IPS DF 4.7 (cell line): ENCODE data around the gene COG1.

Experiments used
- DNase-seq: peaks from one replicate; pipeline ENCODE4 v3.0.0-alpha.2; 2013; ENCODE audit warnings: low spot score; ENCODE audit errors: extremely low read depth

Gene COG1

DNA sequence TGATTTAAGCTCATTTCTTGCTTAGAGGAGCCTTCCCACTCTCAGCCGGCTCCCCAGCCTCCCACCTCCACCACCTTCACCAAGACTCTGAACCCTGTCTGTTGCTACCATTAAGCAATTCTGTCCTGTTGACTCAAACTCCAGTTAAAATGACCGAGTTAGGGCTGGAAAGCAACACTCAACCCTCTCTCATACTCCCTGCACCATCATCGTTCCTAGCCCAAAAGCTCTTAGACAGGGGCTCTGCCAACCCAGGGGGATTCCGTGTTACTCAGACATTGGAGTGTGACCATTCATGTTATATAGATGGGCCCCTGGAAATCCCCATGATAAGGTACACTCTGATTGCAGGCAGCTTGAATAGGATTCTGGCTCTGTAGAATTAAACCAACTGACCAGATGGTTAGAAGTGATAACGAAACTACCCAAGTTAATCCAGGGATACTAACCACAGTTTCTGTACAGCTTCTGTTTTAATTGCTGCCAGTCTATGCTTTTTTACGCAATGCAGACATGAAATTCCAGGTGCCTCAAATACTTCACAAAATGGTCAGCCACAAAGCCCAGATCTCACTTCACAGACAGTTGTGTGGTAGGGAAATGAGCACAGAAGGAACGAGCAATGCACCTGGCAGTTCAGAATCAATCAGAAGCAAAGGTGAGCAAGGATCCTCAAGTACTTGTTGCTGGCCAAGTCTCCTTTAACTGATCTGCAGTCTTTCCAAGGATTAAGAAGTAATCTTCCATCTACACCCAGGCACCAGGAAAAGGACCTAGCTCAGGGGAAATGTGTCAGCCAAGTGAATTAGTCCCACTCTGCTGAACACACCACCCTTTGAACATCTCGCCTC lies 25.9 kb upstream of the COG1 start:
- no peak for DNase-seq

DNA sequence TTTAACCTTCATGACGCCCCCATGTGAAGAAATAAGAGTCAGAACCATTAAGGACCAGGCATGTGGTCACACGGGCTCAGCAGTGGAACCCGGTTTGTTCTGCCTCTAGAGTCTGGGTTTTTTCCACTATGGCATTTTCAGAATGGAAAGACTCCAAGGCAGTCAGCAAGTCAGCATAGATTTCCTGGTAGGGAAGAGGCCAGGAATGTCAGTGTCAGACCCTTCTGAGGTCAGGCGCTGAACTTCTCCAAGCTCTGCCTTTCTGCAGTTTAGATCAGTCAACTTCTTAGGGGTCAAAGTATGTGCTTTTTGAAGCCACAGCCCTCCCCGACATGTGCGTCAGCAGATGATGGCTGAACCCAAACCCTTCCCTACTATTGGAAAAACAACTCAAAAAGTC lies 24.2 kb upstream of the COG1 start:
- DNase-seq, result no peak

DNA sequence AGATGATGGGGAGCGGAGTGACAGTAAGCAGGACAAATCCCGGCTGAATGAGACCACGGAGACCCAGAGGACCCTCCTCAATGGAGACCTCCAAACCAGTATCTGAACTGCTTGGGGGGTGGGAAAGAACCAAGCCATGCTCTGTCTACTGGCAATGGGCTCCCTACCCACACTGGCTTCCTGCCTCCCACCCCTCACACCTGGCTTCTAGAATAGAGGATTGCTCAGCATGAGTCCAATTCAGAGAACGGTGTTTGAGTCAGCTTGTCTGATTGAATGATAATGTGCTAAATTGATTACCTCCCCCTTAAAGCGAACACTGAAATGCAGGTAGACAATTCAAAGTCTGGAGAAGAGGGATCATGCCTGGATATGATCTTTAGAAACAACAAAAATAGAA lies 22.5 kb upstream of the COG1 start:
- no peak for DNase-seq

DNA sequence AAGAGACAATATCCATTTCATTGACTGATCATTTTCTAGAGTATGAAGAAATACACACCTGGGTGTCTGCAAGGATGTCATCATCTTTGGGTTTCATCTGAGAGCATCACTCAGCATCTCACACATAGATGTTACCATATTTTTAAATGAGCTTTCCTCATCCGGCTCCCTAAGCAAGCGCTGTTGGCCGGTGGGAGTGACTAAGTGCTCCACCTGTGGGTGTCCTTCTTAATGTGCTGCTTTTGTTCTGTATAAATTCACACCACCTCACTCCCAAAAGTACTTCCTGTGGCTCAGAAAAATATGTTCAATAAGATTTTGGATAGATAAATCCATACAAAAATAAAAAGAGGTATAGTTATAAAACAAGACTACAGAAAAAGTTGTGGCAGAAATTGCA lies 20.6 kb upstream of the COG1 start:
- no peak for DNase-seq

DNA sequence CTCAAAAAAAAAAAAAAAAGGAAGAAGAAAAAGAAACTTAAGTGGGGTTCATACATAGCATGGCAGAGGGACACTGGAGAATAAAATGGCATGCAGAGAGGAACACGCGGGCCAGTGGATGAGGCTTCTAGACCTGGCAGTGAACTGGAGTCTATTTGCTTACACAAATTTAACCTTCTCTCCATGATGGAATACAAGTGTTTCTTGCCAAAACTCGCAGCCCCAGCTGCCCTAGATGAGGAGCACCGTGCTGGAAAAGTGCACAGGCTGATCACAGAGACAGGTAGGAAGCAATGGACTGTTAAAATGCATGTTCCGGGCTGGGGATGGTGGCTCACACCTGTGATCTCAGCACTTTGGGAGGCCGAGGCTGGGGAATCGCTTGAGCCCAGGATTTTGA lies 18.7 kb upstream of the COG1 start:
- no peak for DNase-seq

DNA sequence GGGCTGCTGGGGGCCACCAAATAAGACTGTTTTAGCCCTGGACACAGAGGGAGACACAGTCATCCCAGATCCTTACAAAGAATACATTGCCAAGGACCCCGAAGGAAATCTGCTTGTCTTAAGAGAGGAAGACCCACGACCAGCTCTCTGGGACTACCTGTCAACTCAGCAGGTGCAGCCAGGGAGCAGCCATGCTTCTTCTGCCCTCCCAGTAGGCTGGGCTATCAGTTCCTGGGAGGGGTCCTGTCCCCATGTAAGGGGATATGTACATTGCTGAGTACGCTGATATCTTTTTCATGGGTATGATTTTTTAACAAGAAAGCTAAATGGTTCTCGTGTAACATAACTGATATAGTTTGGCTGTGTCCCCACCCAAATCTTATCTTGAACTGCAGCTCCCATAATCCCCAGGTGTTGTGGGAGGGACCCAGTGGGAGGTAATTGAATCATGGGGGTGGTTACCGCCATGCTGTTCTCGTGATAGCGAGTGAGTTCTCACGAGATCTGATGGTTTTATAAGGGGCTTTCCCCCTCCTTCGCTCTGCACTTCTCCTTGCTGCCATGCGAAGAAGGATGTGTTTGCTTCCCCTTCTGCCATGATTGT lies 16.8 kb upstream of the COG1 start:
- no peak for DNase-seq

DNA sequence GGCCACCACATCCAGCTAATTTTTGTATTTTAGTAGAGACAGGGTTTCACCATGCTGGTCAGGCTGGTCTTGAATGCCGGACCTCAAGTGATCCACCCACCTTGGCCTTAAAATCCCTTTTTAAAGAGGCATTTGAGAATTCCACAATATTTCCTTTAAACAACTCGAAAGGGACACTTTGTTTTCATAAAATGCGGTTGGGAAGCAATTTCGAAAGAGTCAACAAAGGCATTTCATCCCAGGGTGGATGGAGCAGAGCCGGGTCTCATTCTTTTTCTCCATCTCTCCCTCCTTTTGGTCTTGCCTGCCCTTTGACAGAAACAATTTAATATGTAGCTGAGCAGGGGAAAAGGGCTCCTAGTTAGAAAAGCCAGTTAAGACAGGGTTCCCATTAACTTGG lies 13.5 kb upstream of the COG1 start:
- DNase-seq, result no peak

DNA sequence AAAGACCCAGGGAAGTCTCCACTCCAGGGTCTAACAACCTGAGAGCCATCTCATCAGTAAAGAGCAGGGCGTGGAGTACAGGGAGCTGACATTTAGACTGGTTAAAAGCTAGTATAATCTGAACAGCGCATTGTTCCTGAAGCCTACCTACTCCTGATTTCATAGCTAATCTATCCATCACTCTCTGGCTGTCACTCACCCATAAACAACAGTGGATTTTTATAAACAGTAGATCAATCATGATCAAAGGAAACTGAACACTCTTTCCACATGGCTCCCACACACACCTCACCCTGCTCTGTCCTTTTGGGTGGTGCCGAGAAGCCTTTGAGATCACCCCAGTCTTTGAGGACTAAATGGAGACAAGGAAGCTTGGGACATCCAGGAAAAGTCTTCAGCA lies 13.0 kb upstream of the COG1 start:
- DNase-seq, result no peak

DNA sequence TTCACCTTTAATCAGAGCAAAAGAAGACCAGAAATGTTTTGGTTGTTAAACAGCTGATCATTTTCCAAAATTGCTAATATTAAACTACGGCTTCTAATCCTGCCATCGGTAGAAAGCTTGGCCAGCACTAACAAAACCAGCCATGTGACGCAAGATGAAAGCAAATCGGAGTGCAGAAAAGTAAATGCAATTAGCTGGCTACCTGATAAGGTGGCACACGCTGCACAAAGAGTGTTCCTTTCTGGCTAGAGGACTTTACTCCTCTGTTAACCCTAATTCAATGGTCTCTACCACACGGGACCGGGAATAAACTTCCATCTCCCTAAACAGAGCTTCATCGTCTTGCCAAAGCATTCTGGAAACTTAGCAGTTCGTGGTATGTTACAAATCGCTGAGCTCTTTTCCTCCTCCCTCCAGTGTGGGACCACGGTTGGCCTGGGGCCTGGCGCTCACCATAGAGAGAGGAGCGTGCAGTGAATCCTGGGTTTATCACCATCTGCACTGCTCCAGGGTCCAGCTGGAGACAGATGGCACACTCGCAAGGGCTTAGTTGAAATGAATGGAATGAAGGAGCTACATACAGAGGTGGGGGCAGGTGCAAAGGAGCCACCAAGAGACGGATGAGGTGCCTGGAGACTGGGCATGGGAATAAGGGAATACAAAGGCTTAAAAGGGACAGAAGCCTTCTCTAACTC lies 10.1 kb upstream of the COG1 start:
- DNase-seq, result no peak

DNA sequence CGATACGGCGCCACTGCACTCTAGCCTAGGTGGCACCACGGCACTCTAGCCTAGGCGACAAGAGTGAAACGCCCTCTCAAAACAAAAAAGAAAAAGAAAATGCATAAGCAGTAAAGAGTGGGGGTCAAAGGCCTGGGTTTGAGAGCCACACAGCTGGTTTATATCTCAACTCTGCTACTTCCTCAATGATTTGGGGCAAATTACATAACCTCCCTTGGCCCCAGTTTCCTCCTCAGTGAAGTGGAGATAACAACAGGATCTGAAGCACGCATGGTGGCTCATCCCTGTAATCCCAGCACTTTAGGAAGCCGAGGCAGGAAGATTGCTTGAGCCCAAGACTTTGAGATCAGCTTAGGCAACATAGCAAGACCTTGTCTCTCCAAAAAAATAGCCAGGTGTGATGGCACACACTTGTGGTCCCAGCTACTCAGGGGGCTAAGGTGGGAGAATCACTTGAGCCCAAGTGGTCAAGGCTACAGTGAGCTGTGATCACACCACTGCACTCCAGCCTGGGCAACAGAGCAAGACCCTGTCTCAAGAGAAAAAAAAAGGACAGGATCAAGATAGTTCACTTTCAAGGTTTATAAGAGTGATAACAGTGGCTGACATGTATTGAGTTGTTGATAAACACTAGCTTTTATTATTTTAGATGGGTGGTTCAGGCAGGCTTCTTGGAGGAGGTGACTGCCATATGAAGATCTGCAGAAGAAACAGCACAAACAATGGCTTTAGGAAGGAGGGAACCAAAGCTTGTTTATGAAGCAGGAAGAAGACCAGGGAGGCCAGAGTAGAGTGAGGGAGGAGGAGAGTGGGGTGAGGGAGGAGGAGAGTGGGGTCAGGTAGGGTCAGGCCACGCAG lies 8.5 kb upstream of the COG1 start:
- no peak for DNase-seq

DNA sequence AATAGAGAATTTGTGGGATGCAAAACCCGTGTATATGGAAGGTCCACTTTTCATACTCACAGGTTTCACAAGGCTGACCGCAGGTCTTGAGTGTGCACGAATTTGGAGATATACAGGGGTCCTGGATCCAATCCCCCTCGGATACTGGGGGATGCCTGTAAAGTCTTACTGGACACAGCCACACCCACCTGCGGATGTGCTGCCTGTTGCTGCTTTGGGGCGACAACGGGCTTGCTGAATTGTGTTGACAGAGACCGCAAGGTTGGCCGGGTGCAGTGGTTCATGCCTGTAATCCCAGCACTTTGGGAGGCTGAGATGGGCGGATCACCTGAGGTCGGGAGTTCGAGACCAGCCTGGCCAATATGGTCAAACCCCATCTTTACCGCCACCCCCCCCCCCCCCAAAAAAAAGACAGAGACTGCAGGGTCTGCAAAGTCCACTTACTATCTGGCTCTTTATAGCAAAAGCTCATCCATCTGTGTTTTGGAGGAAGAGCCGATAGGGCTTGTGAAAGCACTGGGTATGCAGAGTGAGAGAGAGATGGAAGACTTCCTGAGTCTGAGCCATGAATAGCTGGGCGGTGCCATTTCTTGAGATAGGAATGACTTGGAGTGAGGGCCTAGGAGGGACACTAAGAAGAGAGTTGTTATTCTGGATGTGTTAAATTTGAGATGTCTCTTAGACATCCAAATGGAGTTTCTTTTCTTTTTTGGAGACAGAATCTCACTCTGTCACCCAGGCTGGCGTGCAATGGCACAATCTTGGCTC lies 6.4 kb upstream of the COG1 start:
- no peak for DNase-seq

DNA sequence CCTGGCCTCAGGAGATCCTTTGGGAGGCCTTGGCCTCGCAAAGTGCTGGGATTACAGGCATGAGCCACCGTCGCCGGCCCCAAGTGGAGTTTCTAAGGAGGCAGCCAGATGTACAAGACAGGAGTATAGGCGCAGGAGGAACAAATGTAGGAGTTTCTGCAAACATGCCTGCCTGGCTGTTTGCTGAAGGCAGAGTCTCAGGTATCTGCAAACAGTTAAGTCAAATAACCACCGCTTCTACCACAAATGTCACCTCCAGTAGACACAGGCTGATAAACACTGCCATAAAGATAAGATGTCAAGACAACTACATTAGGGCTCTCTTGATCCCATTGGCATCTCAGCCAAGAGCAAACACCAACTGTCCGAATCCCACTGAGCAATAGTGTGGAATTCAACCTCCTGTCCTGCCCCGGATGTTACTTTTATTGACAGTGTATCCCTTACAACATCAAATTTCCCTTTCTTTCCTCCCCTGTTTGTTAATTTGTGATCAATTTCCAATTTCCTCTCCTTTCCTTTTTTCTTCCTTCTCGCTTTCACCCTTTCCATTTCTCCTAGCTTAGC lies 5.6 kb upstream of the COG1 start:
- no peak for DNase-seq

DNA sequence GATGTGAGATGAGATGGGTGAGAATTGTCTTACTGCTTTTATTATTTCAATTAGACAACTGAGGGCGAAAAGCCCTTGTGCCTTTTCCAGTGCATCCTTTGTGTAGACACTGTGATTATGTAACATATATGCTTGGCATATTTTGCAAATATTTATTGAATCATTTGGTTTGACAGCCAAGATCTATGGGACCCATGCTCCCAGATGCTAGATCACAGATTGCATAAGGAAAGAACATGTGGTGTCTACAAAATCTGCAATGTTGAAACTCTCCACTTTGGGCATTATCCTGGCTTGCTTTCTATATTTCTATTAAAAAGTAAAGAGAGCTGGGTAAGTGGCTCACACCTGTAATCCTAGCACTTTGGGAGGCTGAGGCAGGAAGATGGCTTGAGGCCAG lies 4.8 kb upstream of the COG1 start:
- DNase-seq, result no peak

DNA sequence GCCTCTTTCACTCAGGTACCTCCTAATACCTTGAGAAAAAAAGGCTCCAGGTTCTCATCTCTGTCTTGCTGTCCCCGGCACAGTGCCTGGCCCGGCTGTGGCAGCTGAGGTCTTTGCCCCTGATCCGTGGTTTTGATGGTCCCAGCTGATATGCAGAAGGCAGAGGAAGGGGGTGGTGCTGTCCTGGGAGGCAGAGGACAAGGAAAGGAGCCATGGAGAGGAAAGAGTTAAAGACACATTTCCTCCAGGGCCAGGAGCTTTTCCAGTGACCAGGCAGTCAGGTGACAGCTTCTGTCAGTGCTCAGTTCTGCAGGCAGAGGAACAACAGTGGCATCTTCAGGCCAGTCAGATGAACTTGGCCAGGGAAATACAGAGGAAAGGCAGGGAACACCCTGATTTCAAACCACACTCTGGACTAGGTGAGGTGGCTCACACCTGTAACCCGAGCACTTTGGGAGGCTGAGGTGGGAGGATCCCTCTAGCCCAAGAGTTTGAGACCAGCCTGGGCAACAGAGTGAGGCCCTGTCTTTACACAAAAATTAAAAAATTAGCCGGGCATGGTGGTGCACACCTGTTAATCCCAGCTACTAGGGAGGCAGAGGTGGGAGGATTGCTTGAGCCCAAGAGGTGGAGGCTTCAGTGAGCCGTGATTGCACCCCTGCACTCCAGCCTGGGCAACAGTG lies 3.3 kb upstream of the COG1 start:
- DNase-seq, result no peak

DNA sequence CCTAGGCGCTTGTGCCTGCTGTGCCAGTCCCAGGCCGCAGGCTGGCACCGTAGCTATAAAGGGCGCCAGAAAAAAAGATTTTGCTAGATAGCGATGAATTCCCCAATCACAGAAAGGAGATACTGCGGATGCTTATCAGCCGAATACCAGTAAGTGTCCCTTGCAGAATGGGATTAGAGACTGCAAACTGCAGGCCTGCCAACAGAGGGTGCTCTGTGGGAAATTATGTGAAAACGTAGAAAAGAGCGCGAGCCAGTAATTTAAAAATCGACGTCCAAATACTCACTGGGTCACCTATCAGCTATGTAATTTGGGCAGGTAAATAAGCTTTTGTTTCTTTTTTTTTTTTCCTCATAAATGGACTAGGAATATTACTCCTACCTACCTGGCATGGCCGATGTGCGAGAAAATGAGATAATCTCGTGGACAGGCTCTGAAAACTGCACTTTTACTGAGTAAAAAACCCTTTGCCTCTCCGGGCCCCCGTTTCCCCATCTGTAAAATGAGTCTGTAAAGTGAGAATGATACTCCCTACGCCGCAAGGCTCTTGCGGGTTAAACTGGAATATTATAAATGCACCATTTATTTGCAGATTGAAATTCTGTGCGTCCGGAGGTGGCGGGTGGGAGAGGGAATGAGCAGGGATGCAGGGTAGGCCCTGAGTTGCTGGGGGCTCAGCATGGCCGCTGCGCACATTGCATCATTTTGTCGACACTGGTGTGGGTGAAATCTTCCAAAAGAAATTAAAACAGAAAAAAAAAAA lies 1.2 kb upstream of the COG1 start:
- no peak for DNase-seq

DNA sequence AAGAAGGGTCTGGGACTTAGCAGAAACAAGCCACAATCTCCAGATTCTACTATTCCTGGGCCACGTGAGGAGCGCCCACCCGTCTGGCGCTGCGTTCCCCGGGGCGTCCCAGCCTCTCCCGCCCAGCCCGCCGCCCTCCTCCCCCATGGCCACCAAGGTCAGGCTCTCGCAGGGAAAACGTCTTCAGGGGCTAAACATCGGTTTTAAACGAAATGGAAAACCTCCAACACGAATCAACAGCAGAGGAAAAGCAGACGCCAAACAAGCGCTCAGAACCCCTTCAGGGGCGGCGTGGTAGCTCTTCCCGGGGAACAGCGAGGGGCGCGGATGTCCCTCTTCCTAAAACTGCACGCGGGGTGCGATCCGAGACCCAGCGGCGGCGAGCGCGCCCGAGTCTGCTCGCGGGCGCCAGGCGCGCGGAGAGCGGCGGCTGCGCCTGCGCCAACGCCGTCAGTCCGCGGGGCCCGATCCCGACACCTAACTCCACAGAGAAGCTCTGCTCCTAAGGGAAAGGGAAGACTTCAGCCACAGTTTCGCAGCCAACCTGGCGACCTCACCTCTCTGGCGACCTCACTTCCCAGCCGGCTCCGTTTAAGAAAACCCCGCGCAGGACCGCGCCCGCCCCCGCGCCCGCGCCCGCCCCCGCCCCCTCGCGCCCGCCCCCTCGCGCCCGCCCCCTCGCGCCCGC lies 505 bp upstream of the COG1 start:
- DNase-seq, result no peak

DNA sequence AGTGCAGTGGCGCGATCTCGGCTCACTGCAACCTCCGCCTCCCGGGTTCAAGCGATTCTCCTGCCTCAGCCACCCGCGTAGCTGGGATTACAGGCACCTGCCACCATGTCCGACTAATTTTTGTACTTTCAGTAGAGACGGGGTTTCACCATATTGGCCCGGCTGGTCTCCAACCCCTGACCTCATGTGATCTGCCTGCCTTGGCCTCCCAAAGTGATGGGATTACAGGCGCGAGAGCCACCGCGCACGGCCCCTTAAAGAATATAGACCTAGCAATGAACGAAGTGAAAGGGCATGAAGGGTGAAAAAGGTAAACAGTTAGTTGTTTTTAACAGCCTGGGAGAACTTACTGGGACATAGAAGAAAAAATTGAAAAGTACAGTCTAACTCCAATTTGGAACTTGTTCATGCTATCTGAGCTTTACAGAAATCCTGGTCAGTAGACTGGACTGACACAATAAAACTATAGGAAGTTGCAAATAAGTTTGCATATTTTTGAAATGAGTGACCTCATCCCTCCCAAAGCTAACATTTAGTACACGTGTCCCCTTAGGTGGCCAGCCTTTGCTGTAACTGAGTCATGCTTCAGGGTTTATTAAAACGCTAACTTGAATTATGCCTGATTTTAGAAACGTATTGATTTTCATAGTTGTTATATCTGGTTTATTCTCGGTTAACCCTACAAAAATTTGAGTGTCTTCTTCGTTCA lies 1.8 kb downstream of the COG1 start:
- DNase-seq, result no peak

DNA sequence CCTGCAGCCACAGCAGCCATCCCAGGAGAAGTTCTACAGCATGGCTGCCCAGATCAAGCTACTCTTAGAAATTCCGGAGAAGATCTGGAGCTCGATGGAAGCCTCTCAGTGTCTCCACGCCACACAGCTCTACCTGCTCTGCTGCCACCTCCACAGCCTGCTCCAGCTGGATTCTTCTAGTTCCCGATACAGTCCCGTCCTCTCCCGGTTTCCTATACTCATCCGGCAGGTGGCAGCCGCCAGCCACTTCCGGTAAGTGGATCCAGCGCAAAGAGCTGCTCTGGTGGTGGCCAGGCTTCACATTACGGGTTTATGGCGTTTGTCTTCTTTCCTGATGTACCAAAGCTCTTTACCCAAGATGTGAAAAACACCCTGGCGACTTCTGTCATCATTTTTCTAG lies 3.6 kb downstream of the COG1 start:
- no peak for DNase-seq
